HG03460 (cell line): ENCODE results near the gene RUVBL1.
A peak's percentile ranks its signal among the peaks of the same experiment; 100 is the strongest.

Experiments used
- ATAC-seq: cut with Tn5 transposase; IDR thresholded peaks from one replicate; pipeline ENCODE4 v1.9.1; 2021; ENCODE audit not compliant: unreplicated experiment

The RUVBL1 gene

GRCh38 chr3:128143496-128143895 lies 19.9 kb upstream of the RUVBL1 start:
- ATAC-seq: no peak

GRCh38 chr3:128133273-128133883 lies 9.8 kb upstream of the RUVBL1 start:
- no peak for ATAC-seq

GRCh38 chr3:128131897-128132646 lies 8.5 kb upstream of the RUVBL1 start:
- no peak for ATAC-seq

- no peak for ATAC-seq
Observed at GRCh38 chr3:128128251-128128650, 4.6 kb upstream of the RUVBL1 start.

GRCh38 chr3:128127236-128127635 lies 3.6 kb upstream of the RUVBL1 start:
- no peak for ATAC-seq

GRCh38 chr3:128123156-128123537 lies 465 bp downstream of the RUVBL1 start:
- ATAC-seq: peak; percentile 5

GRCh38 chr3:128122013-128122412 lies 1.6 kb downstream of the RUVBL1 start:
- no peak for ATAC-seq

GRCh38 chr3:128113817-128114794 lies 9.5 kb downstream of the RUVBL1 start:
- no peak for ATAC-seq

GRCh38 chr3:128112357-128112968 lies 11.1 kb downstream of the RUVBL1 start:
- no peak for ATAC-seq

GRCh38 chr3:128111147-128111546 lies 12.5 kb downstream of the RUVBL1 start:
- ATAC-seq: no peak

GRCh38 chr3:128107834-128108233 lies 15.8 kb downstream of the RUVBL1 start:
- no peak for ATAC-seq

GRCh38 chr3:128103136-128103676 lies 20.4 kb downstream of the RUVBL1 start:
- ATAC-seq: no peak

- ATAC-seq: no peak
Observed at GRCh38 chr3:128100638-128101037, 23.0 kb downstream of the RUVBL1 start.

- ATAC-seq: no peak
Observed at GRCh38 chr3:128100161-128100560, 23.5 kb downstream of the RUVBL1 start.

- no peak for ATAC-seq
Observed at GRCh38 chr3:128098234-128098633, 25.4 kb downstream of the RUVBL1 start.

- no peak for ATAC-seq
Observed at GRCh38 chr3:128095222-128095703, 28.3 kb downstream of the RUVBL1 start.

- no peak for ATAC-seq
Observed at GRCh38 chr3:128094295-128095151, 29.1 kb downstream of the RUVBL1 start.

- ATAC-seq: no peak
Observed at GRCh38 chr3:128091586-128091985, 32.0 kb downstream of the RUVBL1 start.

- ATAC-seq: no peak
Observed at GRCh38 chr3:128089135-128089534, 34.5 kb downstream of the RUVBL1 start.

GRCh38 chr3:128084675-128085021 lies 39.0 kb downstream of the RUVBL1 start:
- ATAC-seq: no peak
